SK-MEL-5 (cell line): Measurements from ENCODE around the gene STT3A. TPM values are rescaled to one million over a fixed set of nuclear protein-coding genes. Genes with fewer than 3 reads are reported as not detected.
"Not testable (repeated sequence)": the region's sequence is repeated elsewhere in the genome, so short reads cannot be mapped to it uniquely, and the experiment has no call there.

Experiments used
- DNase-seq: peaks from one replicate; pipeline ENCODE4 v3.0.0-alpha.2; 2016; ENCODE audit warnings: low read depth, low spot score
- in situ Hi-C: cut with HindIII; loops from 2 replicates; pipeline ENCODE4 v1.10.0; 2016; ENCODE audit warnings: low sequenced_read_pairs, high pct_unique_total_duplicates, low pct_unique_long_range_greater_than_20kb
- polyA plus RNA-seq, 2 experiments: library from polyadenylated mRNA; depleted of rRNA; stranded (reverse); fragments of >200 nt; gene quantifications; 2 replicates each; pipeline ENCODE4 v1.2.3, GENCODE V29; 2015
- total RNA-seq: library from RNA; depleted of rRNA; stranded (reverse); fragments of >200 nt; shearing (Covaris generic); gene quantifications from 2 replicates; pipeline ENCODE4 v1.2.3, GENCODE V29; 2014; rRNA removed

STT3A gene
- 125 and 135 TPM in 2 replicates for total RNA-seq
- polyA plus RNA-seq (2015; cell fraction: cytosol; rRNA removed): 117 and 124 TPM in 2 replicates
- polyA plus RNA-seq (2015; cell fraction: nucleus; rRNA removed): 100 TPM in 2 replicates

- DNase-seq: peak; percentile 99
- in situ Hi-C loops: no loop called here
Observed at GRCh38 chr11:125592305-125593113, at the start of gene STT3A. TSS of gene STT3A (plus strand) at chr11:125592852. CDS start at chr11:125595916, 3,064 bp downstream.

- no peak for DNase-seq
- in situ Hi-C loops: no loop called here
Observed at GRCh38 chr11:125550780-125551179, 41.9 kb upstream of the STT3A start.

- in situ Hi-C loops: no loop called here
Observed at GRCh38 chr11:125551835-125552342, 40.8 kb upstream of the STT3A start.

GRCh38 chr11:125552927-125553326 is 39.7 kb upstream of the STT3A start:
- no peak for DNase-seq
- in situ Hi-C loops: no loop called here

More at GRCh38 chr11:125551835-125552342, 40.8 kb upstream of the STT3A start:
- no peak for DNase-seq

GRCh38 chr11:125553357-125553756 is 39.3 kb upstream of the STT3A start:
- no peak for DNase-seq

GRCh38 chr11:125554038-125554437 is 38.6 kb upstream of the STT3A start:
- in situ Hi-C loops: no loop called here
- DNase-seq: no peak

More at GRCh38 chr11:125553357-125553756, 39.3 kb upstream of the STT3A start:
- in situ Hi-C loops: no loop called here

GRCh38 chr11:125559888-125560287 is 32.8 kb upstream of the STT3A start:
- DNase-seq: no peak
- in situ Hi-C loops: no loop called here

- in situ Hi-C loops: no loop called here
- DNase-seq: no peak
Observed at GRCh38 chr11:125561924-125562323, 30.7 kb upstream of the STT3A start.

GRCh38 chr11:125562430-125562829 is 30.2 kb upstream of the STT3A start:
- in situ Hi-C loops: no loop called here
- no peak for DNase-seq

GRCh38 chr11:125564357-125564756 is 28.3 kb upstream of the STT3A start:
- in situ Hi-C loops: no loop called here
- DNase-seq: no peak

- DNase-seq: no peak
- in situ Hi-C loops: no loop called here
Observed at GRCh38 chr11:125566235-125566634, 26.4 kb upstream of the STT3A start.

GRCh38 chr11:125568970-125569914 is 23.4 kb upstream of the STT3A start, which contains the start of gene EI24:
TSS of gene EI24 (plus strand) at chr11:125569477. CDS start at chr11:125572528, 3,051 bp downstream.
- DNase-seq: peak; percentile 89
- in situ Hi-C loops: no loop called here

- in situ Hi-C loops: no loop called here
- no peak for DNase-seq
Observed at GRCh38 chr11:125569915-125570621, 22.6 kb upstream of the STT3A start.

GRCh38 chr11:125570952-125571351 is 21.7 kb upstream of the STT3A start:
- in situ Hi-C loops: no loop called here
- DNase-seq: no peak

GRCh38 chr11:125572916-125573315 is 19.7 kb upstream of the STT3A start:
- in situ Hi-C loops: no loop called here
- DNase-seq: no peak

GRCh38 chr11:125577181-125577580 is 15.5 kb upstream of the STT3A start:
- DNase-seq, in situ Hi-C loops: not testable (repeated sequence)

GRCh38 chr11:125578783-125579182 is 13.9 kb upstream of the STT3A start:
- in situ Hi-C loops: no loop called here
- DNase-seq: no peak
